HEK293 (cell line): Measurements from ENCODE around the gene CEP112.

Experiments
- CTCF ChIA-PET: fragments of 350-600 bp; formaldehyde crosslinking; extraction: SDS; loops from one replicate; lab custom pipeline; 2021; ENCODE audit warnings: antibody characterized with exemption; lab: Yijun Ruan, JAX
- POLR2A ChIA-PET: fragments of 300-600 bp; formaldehyde crosslinking; extraction: SDS; loops from one replicate; lab custom pipeline; 2020; ENCODE audit warnings: antibody characterized with exemption, inconsistent platforms; lab: Yijun Ruan, JAX
- H3K27ac ChIP-seq: fragments of 200-500 bp; sonication (Bioruptor generic); 2 replicates; pipeline ENCODE4 v1.5.1; 2014; ENCODE audit warnings: low read depth, low read length, control low read depth, inconsistent platforms; ENCODE audit errors: extremely low read depth
- H3K36me3 ChIP-seq, 2 experiments: fragments of 200-500 bp in 1 of 2; sonication (Bioruptor generic) in 1 of 2; 1 replicate in 1 of 2; 2 replicates in 1 of 2; pipeline ENCODE4 v1.5.1; 2014 to 2017; ENCODE audit warnings: inconsistent platforms in 2 of 2, low read length in 2 of 2; ENCODE audit not compliant: control insufficient read depth in 2 of 2, insufficient read depth in 1 of 2
- H3K4me1 ChIP-seq: fragments of 200-500 bp; sonication (Bioruptor generic); 2 replicates; pipeline ENCODE4 v1.5.1; 2014; ENCODE audit warnings: mild to moderate bottlenecking, low read length, inconsistent platforms; ENCODE audit not compliant: control insufficient read depth, insufficient read depth
- H3K4me3 ChIP-seq: 2 replicates; pipeline ENCODE4 v1.5.1; 2011; ENCODE audit warnings: low read depth, mild to moderate bottlenecking, control low read depth, low read length, moderate library complexity
- H3K9me3 ChIP-seq: fragments of 200-500 bp; sonication (Bioruptor generic); 2 replicates; pipeline ENCODE4 v1.5.1; 2014; ENCODE audit warnings: low read depth, low read length, inconsistent platforms; ENCODE audit not compliant: control insufficient read depth, insufficient read depth
- BCL11A ChIP-seq: fragments of 450-650 bp; formaldehyde crosslinking; IDR thresholded peaks from 2 replicates; pipeline ENCODE4 v1.5.1; 2016; ENCODE audit warnings: low read depth, missing biosample characterization, missing genetic modification characterization
- MYNN ChIP-seq: fragments of 450-650 bp; formaldehyde crosslinking; IDR thresholded peaks from 2 replicates; pipeline ENCODE4 v1.5.1; 2016; ENCODE audit warnings: missing biosample characterization, missing genetic modification characterization, borderline replicate concordance
- SP2 ChIP-seq: fragments of 450-650 bp; formaldehyde crosslinking; IDR thresholded peaks from 2 replicates; pipeline ENCODE4 v1.5.1; 2016; ENCODE audit warnings: missing biosample characterization, missing genetic modification characterization
- ZFP41 ChIP-seq: fragments of 450-650 bp; formaldehyde crosslinking; IDR thresholded peaks from 2 replicates; pipeline ENCODE4 v1.5.1; 2016; ENCODE audit warnings: missing biosample characterization, missing genetic modification characterization, borderline replicate concordance
- ZNF10 ChIP-seq: fragments of 450-650 bp; formaldehyde crosslinking; IDR thresholded peaks from 2 replicates; pipeline ENCODE4 v1.5.1; 2017; ENCODE audit warnings: missing biosample characterization, missing genetic modification characterization
- ZNF133 ChIP-seq: fragments of 450-650 bp; formaldehyde crosslinking; IDR thresholded peaks from 2 replicates; pipeline ENCODE4 v1.5.1; 2016; ENCODE audit warnings: missing biosample characterization, missing genetic modification characterization
- ZNF155 ChIP-seq: fragments of 450-650 bp; formaldehyde crosslinking; IDR thresholded peaks from 2 replicates; pipeline ENCODE4 v1.5.1; 2016; ENCODE audit warnings: missing biosample characterization, missing genetic modification characterization
- ZNF16 ChIP-seq: fragments of 450-650 bp; formaldehyde crosslinking; IDR thresholded peaks from 2 replicates; pipeline ENCODE4 v1.5.1; 2016; ENCODE audit warnings: low read depth, missing biosample characterization, missing genetic modification characterization
- ZNF169 ChIP-seq: fragments of 450-650 bp; formaldehyde crosslinking; IDR thresholded peaks from 2 replicates; pipeline ENCODE4 v1.5.1; 2016; ENCODE audit warnings: missing biosample characterization, missing genetic modification characterization
- ZNF19 ChIP-seq: fragments of 450-650 bp; formaldehyde crosslinking; IDR thresholded peaks from 2 replicates; pipeline ENCODE4; 2016; ENCODE audit warnings: missing biosample characterization, missing genetic modification characterization, low read depth
- ZNF248 ChIP-seq: fragments of 450-650 bp; formaldehyde crosslinking; IDR thresholded peaks from 2 replicates; pipeline ENCODE4 v1.5.1; 2017; ENCODE audit warnings: missing biosample characterization, missing genetic modification characterization
- ZNF292 ChIP-seq: fragments of 450-650 bp; formaldehyde crosslinking; IDR thresholded peaks from 2 replicates; pipeline ENCODE4 v1.5.1; 2016; ENCODE audit warnings: low read depth, missing biosample characterization, missing genetic modification characterization, borderline replicate concordance
- ZNF404 ChIP-seq: fragments of 450-650 bp; formaldehyde crosslinking; IDR thresholded peaks from 2 replicates; pipeline ENCODE4 v1.5.1; 2017; ENCODE audit warnings: missing biosample characterization, missing genetic modification characterization
- ZNF423 ChIP-seq: fragments of 450-650 bp; formaldehyde crosslinking; IDR thresholded peaks from 2 replicates; pipeline ENCODE4 v1.5.1; 2016; ENCODE audit warnings: missing biosample characterization, missing genetic modification characterization
- ZNF544 ChIP-seq: fragments of 450-650 bp; formaldehyde crosslinking; IDR thresholded peaks from 2 replicates; pipeline ENCODE4 v1.5.0; 2017; ENCODE audit warnings: missing biosample characterization, missing genetic modification characterization
- ZNF571 ChIP-seq: fragments of 450-650 bp; formaldehyde crosslinking; IDR thresholded peaks from 2 replicates; pipeline ENCODE4 v1.5.0; 2017; ENCODE audit warnings: missing biosample characterization, missing genetic modification characterization
- ZNF585B ChIP-seq: fragments of 450-650 bp; formaldehyde crosslinking; IDR thresholded peaks from 2 replicates; pipeline ENCODE4 v1.5.1; 2016; ENCODE audit warnings: missing biosample characterization, missing genetic modification characterization
- ZNF600 ChIP-seq: fragments of 450-650 bp; formaldehyde crosslinking; IDR thresholded peaks from 2 replicates; pipeline ENCODE4 v1.5.1; 2016; ENCODE audit warnings: missing biosample characterization, missing genetic modification characterization
- ZNF654 ChIP-seq: fragments of 450-650 bp; formaldehyde crosslinking; IDR thresholded peaks from 2 replicates; pipeline ENCODE4 v1.5.1; 2016; ENCODE audit warnings: low read depth, missing biosample characterization, missing genetic modification characterization
- ZNF660 ChIP-seq: fragments of 450-650 bp; IDR thresholded peaks from 2 replicates; pipeline ENCODE4 v1.5.1; 2018; ENCODE audit warnings: missing biosample characterization, mild to moderate bottlenecking, missing genetic modification characterization
- ZNF837 ChIP-seq: fragments of 450-650 bp; formaldehyde crosslinking; IDR thresholded peaks from 2 replicates; pipeline ENCODE4 v1.5.1; 2016; ENCODE audit warnings: missing biosample characterization, missing genetic modification characterization
- TF ChIP-seq, protein P1 (sequence below): fragments of 450-650 bp; formaldehyde crosslinking; IDR thresholded peaks from 2 replicates; pipeline ENCODE4 v1.5.1; 2016; ENCODE audit warnings: missing biosample characterization, missing genetic modification characterization, borderline replicate concordance
- TF ChIP-seq, protein P2 (sequence below): fragments of 450-650 bp; formaldehyde crosslinking; IDR thresholded peaks from 2 replicates; pipeline ENCODE4 v1.5.1; 2016; ENCODE audit warnings: missing biosample characterization, missing genetic modification characterization
- TF ChIP-seq, protein P3 (sequence below): fragments of 450-650 bp; formaldehyde crosslinking; IDR thresholded peaks from 2 replicates; pipeline ENCODE4 v1.5.1; 2016; ENCODE audit warnings: missing biosample characterization, missing genetic modification characterization
- TF ChIP-seq, protein P4 (sequence below): fragments of 450-650 bp; formaldehyde crosslinking; IDR thresholded peaks from 2 replicates; pipeline ENCODE4; 2016; ENCODE audit warnings: missing biosample characterization, missing genetic modification characterization

CEP112 gene

DNA sequence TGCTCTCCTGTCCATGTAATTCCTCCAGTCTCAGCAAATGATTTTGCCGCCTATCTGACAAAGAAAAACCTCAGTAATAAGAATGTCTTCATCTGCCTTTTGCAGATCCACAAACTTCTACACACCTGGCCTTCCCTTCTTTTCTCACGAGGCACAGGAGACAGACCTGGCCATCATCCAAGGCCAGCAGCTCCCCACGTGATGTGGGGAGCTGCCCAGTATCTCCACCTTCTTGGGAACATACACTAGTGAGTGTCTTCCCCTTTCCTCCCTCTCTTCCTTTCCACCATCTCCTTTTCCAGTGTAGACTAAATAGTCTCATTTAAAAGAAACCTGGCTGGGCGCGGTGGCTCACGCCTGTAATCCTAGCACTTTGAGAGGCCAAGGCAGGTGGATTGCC lies 274.4 kb downstream of the CEP112 start:
- no peaks in the 10 kb centered on the region for H3K4me1 ChIP-seq
- no peak for TF ChIP-seq ZNF10 (tag by site-specific recombination)
- no peaks in the 10 kb centered on the region for H3K36me3 ChIP-seq
- no peak overlapping the region for H3K4me3 ChIP-seq
- H3K9me3 ChIP-seq, result no peaks in the 10 kb centered on the region
- CTCF ChIA-PET, result no interaction called here
- POLR2A ChIA-PET, result no interaction called here
- H3K27ac ChIP-seq, result no peak overlapping the region

DNA sequence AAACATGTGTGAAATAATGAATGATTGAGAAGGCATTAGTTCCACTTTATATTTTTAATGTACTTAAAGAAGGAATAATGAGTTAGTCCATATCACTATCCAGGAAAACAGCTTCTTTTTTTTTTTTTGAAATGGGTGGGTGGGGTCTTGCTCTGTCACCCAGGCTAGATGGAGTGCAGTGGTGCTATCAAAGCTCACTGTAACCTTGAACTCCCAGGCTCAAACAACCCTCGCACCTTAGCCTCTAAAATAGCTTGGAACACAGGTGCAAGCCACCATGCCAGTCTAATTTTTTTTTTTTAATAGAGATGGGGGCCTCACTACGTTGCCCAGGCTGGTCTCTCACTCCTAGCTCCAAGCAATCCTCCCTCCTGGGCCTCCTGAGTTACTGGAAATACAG lies 275.5 kb downstream of the CEP112 start:
- POLR2A ChIA-PET, result no interaction called here
- Histone ChIP-seq H3K36me3 (no peaks in the 10 kb centered on the region), H3K4me3 (no peak overlapping the region), H3K9me3 (no peaks in the 10 kb centered on the region), H3K4me1 (no peaks in the 10 kb centered on the region), H3K27ac (no peak overlapping the region)
- CTCF ChIA-PET, result interaction anchor here (0.5 kb wide), 1 partner anchor 812 kb away, joined by 3 read pairs; no protein-coding TSS in a partner anchor
- TF ChIP-seq ZNF544 (tag by site-specific recombination) (no peak), ZNF600 (tag by site-specific recombination) (no peak), ZNF654 (tag by site-specific recombination) (no peak), ZNF169 (tag by site-specific recombination) (no peak), ZNF571 (no peak), ZNF660 (tag by site-specific recombination) (no peak), SP2 (tag by site-specific recombination) (no peak), ZNF837 (no peak), BCL11A (tag by site-specific recombination) (no peak), ZNF19 (tag by site-specific recombination) (no peak)
- TF ChIP-seq, protein P1, sequence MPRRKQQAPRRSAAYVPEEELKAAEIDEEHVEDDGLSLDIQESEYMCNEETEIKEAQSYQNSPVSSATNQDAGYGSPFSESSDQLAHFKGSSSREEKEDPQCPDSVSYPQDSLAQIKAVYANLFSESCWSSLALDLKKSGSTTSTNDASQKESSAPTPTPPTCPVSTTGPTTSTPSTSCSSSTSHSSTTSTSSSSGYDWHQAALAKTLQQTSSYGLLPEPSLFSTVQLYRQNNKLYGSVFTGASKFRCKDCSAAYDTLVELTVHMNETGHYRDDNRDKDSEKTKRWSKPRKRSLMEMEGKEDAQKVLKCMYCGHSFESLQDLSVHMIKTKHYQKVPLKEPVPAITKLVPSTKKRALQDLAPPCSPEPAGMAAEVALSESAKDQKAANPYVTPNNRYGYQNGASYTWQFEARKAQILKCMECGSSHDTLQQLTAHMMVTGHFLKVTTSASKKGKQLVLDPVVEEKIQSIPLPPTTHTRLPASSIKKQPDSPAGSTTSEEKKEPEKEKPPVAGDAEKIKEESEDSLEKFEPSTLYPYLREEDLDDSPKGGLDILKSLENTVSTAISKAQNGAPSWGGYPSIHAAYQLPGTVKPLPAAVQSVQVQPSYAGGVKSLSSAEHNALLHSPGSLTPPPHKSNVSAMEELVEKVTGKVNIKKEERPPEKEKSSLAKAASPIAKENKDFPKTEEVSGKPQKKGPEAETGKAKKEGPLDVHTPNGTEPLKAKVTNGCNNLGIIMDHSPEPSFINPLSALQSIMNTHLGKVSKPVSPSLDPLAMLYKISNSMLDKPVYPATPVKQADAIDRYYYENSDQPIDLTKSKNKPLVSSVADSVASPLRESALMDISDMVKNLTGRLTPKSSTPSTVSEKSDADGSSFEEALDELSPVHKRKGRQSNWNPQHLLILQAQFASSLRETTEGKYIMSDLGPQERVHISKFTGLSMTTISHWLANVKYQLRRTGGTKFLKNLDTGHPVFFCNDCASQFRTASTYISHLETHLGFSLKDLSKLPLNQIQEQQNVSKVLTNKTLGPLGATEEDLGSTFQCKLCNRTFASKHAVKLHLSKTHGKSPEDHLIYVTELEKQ (tag by site-specific recombination), result no peak

DNA sequence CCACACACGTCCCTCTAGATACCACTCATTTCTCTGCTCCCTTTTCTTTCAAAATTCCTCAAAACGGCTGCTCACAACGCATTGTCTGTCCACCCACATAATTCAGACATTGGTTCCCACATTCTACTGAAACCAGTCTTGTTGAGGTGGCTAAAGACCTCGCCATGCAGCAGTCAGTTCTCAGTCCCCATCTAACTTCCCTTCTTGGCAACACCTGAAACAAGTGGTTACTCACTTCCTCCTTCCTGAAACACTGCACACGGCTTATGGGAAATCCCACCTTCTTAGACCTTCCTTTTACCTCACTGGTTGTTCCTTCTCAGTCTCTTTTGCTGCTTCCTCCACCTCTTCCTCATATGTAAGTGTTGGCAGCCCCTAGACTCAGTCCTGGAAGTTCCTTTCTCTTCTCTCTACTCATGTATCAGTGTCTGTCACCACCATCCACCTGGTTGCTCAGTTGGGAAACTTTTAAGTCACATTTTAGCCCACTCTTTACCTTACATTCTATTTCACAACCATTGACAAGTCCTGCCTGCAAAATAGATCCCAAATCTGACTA lies 277.1 kb downstream of the CEP112 start:
- ChIA-PET POLR2A (no interaction called here), CTCF (no interaction called here)
- H3K4me1 ChIP-seq, result no peaks in the 10 kb centered on the region
- H3K9me3 ChIP-seq, result no peaks in the 10 kb centered on the region
- H3K27ac ChIP-seq, result no peak overlapping the region
- H3K4me3 ChIP-seq, result no peak overlapping the region
- no peaks in the 10 kb centered on the region for H3K36me3 ChIP-seq
- TF ChIP-seq ZNF16 (no peak), ZNF292 (tag by site-specific recombination) (no peak), MYNN (tag by site-specific recombination) (no peak), ZNF423 (no peak), ZNF248 (tag by site-specific recombination) (no peak), ZNF133 (tag by site-specific recombination) (no peak), ZNF404 (tag by site-specific recombination) (no peak), ZFP41 (tag by site-specific recombination) (no peak), ZNF585B (no peak), ZNF155 (tag by site-specific recombination) (no peak)
- TF ChIP-seq, protein P2, sequence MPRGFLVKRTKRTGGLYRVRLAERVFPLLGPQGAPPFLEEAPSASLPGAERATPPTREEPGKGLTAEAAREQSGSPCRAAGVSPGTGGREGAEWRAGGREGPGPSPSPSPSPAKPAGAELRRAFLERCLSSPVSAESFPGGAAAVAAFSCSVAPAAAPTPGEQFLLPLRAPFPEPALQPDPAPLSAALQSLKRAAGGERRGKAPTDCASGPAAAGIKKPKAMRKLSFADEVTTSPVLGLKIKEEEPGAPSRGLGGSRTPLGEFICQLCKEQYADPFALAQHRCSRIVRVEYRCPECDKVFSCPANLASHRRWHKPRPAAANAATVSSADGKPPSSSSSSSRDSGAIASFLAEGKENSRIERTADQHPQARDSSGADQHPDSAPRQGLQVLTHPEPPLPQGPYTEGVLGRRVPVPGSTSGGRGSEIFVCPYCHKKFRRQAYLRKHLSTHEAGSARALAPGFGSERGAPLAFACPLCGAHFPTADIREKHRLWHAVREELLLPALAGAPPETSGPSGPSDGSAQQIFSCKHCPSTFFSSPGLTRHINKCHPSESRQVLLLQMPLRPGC (tag by site-specific recombination), result no peak
- TF ChIP-seq, protein P3, sequence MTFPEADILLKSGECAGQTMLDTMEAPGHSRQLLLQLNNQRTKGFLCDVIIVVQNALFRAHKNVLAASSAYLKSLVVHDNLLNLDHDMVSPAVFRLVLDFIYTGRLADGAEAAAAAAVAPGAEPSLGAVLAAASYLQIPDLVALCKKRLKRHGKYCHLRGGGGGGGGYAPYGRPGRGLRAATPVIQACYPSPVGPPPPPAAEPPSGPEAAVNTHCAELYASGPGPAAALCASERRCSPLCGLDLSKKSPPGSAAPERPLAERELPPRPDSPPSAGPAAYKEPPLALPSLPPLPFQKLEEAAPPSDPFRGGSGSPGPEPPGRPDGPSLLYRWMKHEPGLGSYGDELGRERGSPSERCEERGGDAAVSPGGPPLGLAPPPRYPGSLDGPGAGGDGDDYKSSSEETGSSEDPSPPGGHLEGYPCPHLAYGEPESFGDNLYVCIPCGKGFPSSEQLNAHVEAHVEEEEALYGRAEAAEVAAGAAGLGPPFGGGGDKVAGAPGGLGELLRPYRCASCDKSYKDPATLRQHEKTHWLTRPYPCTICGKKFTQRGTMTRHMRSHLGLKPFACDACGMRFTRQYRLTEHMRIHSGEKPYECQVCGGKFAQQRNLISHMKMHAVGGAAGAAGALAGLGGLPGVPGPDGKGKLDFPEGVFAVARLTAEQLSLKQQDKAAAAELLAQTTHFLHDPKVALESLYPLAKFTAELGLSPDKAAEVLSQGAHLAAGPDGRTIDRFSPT (tag by site-specific recombination), result no peak
- TF ChIP-seq, protein P4, sequence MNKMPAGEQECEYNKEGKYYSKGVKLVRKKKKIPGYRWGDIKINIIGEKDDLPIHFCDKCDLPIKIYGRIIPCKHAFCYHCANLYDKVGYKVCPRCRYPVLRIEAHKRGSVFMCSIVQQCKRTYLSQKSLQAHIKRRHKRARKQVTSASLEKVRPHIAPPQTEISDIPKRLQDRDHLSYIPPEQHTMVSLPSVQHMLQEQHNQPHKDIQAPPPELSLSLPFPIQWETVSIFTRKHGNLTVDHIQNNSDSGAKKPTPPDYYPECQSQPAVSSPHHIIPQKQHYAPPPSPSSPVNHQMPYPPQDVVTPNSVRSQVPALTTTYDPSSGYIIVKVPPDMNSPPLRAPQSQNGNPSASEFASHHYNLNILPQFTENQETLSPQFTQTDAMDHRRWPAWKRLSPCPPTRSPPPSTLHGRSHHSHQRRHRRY (tag by site-specific recombination), result no peak
